Measurements from ENCODE around the gene EBF3. TPM values are rescaled to one million over a fixed set of nuclear protein-coding genes. Genes with fewer than 3 reads are reported as not detected.

EBF3 gene
- total and polyA plus RNA-seq, 2 donors, result 5.1 to 29.4 TPM

- Histone ChIP-seq H3K4me1 (ENCODE audit: insufficient read depth) (no peaks in the 10 kb centered on the region), H3K27ac (ENCODE audit: low read depth) (no peak overlapping the region), H3K36me3 (ENCODE audit: insufficient read depth) (no peaks in the 10 kb centered on the region), H3K4me3 (ENCODE audit: low read depth, low read length) (no peak overlapping the region)
- no peak for DNase-seq (ENCODE audit: extremely low spot score)
- 86% methylated on average over 6 of the region's 6 CpGs for WGBS
Observed at GRCh38 chr10:129978980-129979379, 14.9 kb upstream of the EBF3 start.

GRCh38 chr10:129978322-129978721 is 14.2 kb upstream of the EBF3 start:
- Histone ChIP-seq H3K27ac (ENCODE audit: low read depth) (no peak overlapping the region), H3K4me3 (ENCODE audit: low read depth, low read length) (no peak overlapping the region), H3K4me1 (ENCODE audit: insufficient read depth) (no peaks in the 10 kb centered on the region), H3K36me3 (ENCODE audit: insufficient read depth) (no peaks in the 10 kb centered on the region)
- no peak for DNase-seq (ENCODE audit: extremely low spot score)
- WGBS, result 77% methylated on average over 1 of the region's 1 CpG

GRCh38 chr10:129977794-129978193 is 13.7 kb upstream of the EBF3 start:
- Histone ChIP-seq H3K4me1 (ENCODE audit: insufficient read depth) (no peaks in the 10 kb centered on the region), H3K36me3 (ENCODE audit: insufficient read depth) (no peaks in the 10 kb centered on the region), H3K27ac (ENCODE audit: low read depth) (no peak overlapping the region), H3K4me3 (ENCODE audit: low read depth, low read length) (no peak overlapping the region)
- WGBS, result 86% methylated on average over 10 of the region's 10 CpGs
- DNase-seq (ENCODE audit: extremely low spot score), result no peak

GRCh38 chr10:129973674-129974059 is 9.6 kb upstream of the EBF3 start:
- Histone ChIP-seq H3K36me3 (ENCODE audit: insufficient read depth) (no peaks in the 10 kb centered on the region), H3K27ac (ENCODE audit: low read depth) (no peak overlapping the region), H3K4me3 (ENCODE audit: low read depth, low read length) (no peak overlapping the region), H3K4me1 (ENCODE audit: insufficient read depth) (no peaks in the 10 kb centered on the region)
- DNase-seq (ENCODE audit: extremely low spot score), result no peak
- 82% methylated on average over 8 of the region's 8 CpGs for WGBS

- Histone ChIP-seq H3K4me3 (ENCODE audit: low read depth, low read length) (no peak overlapping the region), H3K36me3 (ENCODE audit: insufficient read depth) (no peaks in the 10 kb centered on the region), H3K27ac (ENCODE audit: low read depth) (no peak overlapping the region), H3K4me1 (ENCODE audit: insufficient read depth) (no peaks in the 10 kb centered on the region)
- WGBS, result 21% methylated on average over 59 of the region's 59 CpGs
- no peak for DNase-seq (ENCODE audit: extremely low spot score)
Observed at GRCh38 chr10:129972966-129973673, 9.0 kb upstream of the EBF3 start.

- no peaks in the 10 kb centered on the region for H3K4me1 ChIP-seq (ENCODE audit: insufficient read depth)
- DNase-seq (ENCODE audit: extremely low spot score), result no peak
- WGBS, result 3% methylated on average over 84 of the region's 84 CpGs
- H3K36me3 ChIP-seq (ENCODE audit: insufficient read depth), result no peaks in the 10 kb centered on the region
- no peak overlapping the region for H3K27ac ChIP-seq (ENCODE audit: low read depth)
- no peak overlapping the region for H3K4me3 ChIP-seq (ENCODE audit: low read depth, low read length)
Observed at GRCh38 chr10:129972145-129972965, 8.3 kb upstream of the EBF3 start.

- Histone ChIP-seq H3K4me1 (ENCODE audit: insufficient read depth) (no peaks in the 10 kb centered on the region), H3K4me3 (ENCODE audit: low read depth, low read length) (peak overlapping the region; percentile 25), H3K36me3 (ENCODE audit: insufficient read depth) (no peaks in the 10 kb centered on the region), H3K27ac (ENCODE audit: low read depth) (no peak overlapping the region)
- 1% methylated on average over 84 of the region's 84 CpGs for WGBS
- no peak for DNase-seq (ENCODE audit: extremely low spot score)
Observed at GRCh38 chr10:129971381-129972144, 7.5 kb upstream of the EBF3 start.

GRCh38 chr10:129970465-129971364 is 6.6 kb upstream of the EBF3 start:
- H3K4me3 ChIP-seq (ENCODE audit: low read depth, low read length), result peak overlapping the region; percentile 25
- no peak overlapping the region for H3K27ac ChIP-seq (ENCODE audit: low read depth)
- WGBS, result 1% methylated on average over 58 of the region's 58 CpGs
- DNase-seq (ENCODE audit: extremely low spot score), result no peak
- H3K4me1 ChIP-seq (ENCODE audit: insufficient read depth), result no peaks in the 10 kb centered on the region
- no peaks in the 10 kb centered on the region for H3K36me3 ChIP-seq (ENCODE audit: insufficient read depth)

- no peaks in the 10 kb centered on the region for H3K4me1 ChIP-seq (ENCODE audit: insufficient read depth)
- H3K36me3 ChIP-seq (ENCODE audit: insufficient read depth), result no peaks in the 10 kb centered on the region
- WGBS, result 7% methylated on average over 14 of the region's 14 CpGs
- no peak overlapping the region for H3K27ac ChIP-seq (ENCODE audit: low read depth)
- H3K4me3 ChIP-seq (ENCODE audit: low read depth, low read length), result no peak overlapping the region
- no peak for DNase-seq (ENCODE audit: extremely low spot score)
Observed at GRCh38 chr10:129969911-129970464, 5.9 kb upstream of the EBF3 start.

- 4% methylated on average over 68 of the region's 68 CpGs for WGBS
- no peak for DNase-seq (ENCODE audit: extremely low spot score)
- H3K27ac ChIP-seq (ENCODE audit: low read depth), result no peak overlapping the region
- no peaks in the 10 kb centered on the region for H3K4me1 ChIP-seq (ENCODE audit: insufficient read depth)
- H3K4me3 ChIP-seq (ENCODE audit: low read depth, low read length), result no peak overlapping the region
- no peaks in the 10 kb centered on the region for H3K36me3 ChIP-seq (ENCODE audit: insufficient read depth)
Observed at GRCh38 chr10:129969184-129969910, 5.3 kb upstream of the EBF3 start.

GRCh38 chr10:129968853-129969183 is 4.7 kb upstream of the EBF3 start:
- no peak for DNase-seq (ENCODE audit: extremely low spot score)
- 4% methylated on average over 15 of the region's 15 CpGs for WGBS
- Histone ChIP-seq H3K27ac (ENCODE audit: low read depth) (no peak overlapping the region), H3K36me3 (ENCODE audit: insufficient read depth) (no peaks in the 10 kb centered on the region), H3K4me1 (ENCODE audit: insufficient read depth) (no peaks in the 10 kb centered on the region), H3K4me3 (ENCODE audit: low read depth, low read length) (no peak overlapping the region)

- H3K4me3 ChIP-seq (ENCODE audit: low read depth, low read length), result no peak overlapping the region
- H3K27ac ChIP-seq (ENCODE audit: low read depth), result no peak overlapping the region
- WGBS, result 15% methylated on average over 62 of the region's 62 CpGs
- no peak for DNase-seq (ENCODE audit: extremely low spot score)
- H3K4me1 ChIP-seq (ENCODE audit: insufficient read depth), result no peaks in the 10 kb centered on the region
- H3K36me3 ChIP-seq (ENCODE audit: insufficient read depth), result no peaks in the 10 kb centered on the region
Observed at GRCh38 chr10:129968020-129968852, 4.2 kb upstream of the EBF3 start.
